Measurements from ENCODE around the gene UBA1. TPM values are rescaled to one million over a fixed set of nuclear protein-coding genes. Genes with fewer than 3 reads are reported as not detected.

Gene UBA1
- total RNA-seq, 1 donor from 2014 or later = 100 TPM

DNA sequence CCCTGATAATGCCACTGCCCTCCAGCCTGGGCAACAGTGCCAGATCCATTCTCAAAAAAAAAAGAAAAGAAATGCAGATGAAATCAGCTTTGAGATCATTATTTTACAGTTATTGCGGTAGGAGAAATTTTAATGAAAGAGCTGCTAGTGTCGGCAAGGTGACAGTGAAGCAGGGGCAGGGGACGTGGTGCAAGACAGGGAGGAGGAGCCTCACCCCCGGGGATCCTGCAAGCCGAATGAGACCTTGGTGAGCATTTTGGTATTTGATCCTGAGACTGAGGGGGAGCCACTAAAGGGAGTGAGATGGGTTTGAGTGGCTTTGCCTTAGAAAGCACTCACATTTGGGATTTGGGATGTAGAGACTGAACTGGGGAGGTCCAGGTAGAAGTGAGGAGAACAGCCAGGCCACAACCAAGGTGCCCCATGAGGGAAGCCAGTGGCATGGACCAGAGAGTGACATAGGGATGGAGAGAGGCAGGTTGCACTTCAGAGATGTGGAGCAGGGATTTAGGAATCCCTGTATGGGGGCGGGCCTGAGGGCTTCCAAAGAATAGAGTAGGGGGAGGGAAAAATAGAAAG lies 25.0 kb upstream of the UBA1 start:
- ATAC-seq (no peak), DNase-seq (no peak)
- intact Hi-C loops (cut with micrococcal nuclease) = no loop called here

DNA sequence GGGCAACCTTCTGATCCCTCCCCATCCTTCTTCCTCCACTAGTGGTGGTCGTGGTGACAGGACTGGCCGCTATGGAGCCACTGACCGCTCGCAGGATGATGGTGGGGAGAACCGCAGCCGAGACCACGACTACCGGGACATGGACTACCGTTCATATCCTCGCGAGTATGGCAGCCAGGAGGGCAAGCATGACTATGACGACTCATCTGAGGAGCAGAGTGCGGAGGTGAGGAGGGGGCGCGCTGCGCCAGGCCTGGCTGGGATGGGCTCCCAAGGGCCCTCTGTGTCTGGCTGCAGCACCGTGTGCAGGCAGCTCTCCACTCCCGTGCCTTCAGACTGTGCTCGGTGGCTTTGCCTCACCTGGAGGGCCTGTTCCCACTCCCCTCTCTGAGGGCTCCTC lies 24.4 kb upstream of the UBA1 start:
- intact Hi-C loops (cut with micrococcal nuclease) = no loop called here
- no peak for ATAC-seq
- no peak for DNase-seq

GRCh38 chrX:47169726-47170515 lies 23.7 kb upstream of the UBA1 start:
- DNase-seq (peak; percentile 74), ATAC-seq (peak; percentile 94)
- intact Hi-C loops (cut with micrococcal nuclease) = no loop called here

GRCh38 chrX:47170861-47171692 lies 22.6 kb upstream of the UBA1 start:
- DNase-seq (no peak), ATAC-seq (no peak)
- intact Hi-C loops (cut with micrococcal nuclease) = no loop called here

GRCh38 chrX:47171996-47172395 lies 21.6 kb upstream of the UBA1 start:
- no peak for ATAC-seq
- intact Hi-C loops (cut with micrococcal nuclease) = no loop called here
- no peak for DNase-seq

DNA sequence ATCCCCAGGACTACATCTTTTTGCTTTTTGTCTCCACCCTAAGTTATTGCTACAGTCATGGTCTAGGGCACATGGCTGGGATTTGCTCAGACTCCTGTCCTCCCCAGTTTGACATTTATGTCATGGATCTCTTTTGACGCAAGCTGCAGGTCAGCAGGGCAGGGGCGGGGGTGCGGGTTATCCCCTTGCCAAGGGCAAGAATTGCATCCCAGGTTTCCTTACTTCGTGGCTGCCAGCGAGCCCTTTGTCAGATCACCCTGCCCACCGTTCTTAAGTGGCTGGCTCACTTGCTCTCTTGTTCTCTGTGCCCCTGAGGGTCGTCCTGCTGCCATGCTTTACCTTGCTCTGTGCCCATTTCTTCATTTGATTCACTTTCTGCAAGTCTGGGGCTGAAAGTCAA lies 21.1 kb upstream of the UBA1 start:
- intact Hi-C loops (cut with micrococcal nuclease) = no loop called here
- DNase-seq (no peak), ATAC-seq (no peak)

DNA sequence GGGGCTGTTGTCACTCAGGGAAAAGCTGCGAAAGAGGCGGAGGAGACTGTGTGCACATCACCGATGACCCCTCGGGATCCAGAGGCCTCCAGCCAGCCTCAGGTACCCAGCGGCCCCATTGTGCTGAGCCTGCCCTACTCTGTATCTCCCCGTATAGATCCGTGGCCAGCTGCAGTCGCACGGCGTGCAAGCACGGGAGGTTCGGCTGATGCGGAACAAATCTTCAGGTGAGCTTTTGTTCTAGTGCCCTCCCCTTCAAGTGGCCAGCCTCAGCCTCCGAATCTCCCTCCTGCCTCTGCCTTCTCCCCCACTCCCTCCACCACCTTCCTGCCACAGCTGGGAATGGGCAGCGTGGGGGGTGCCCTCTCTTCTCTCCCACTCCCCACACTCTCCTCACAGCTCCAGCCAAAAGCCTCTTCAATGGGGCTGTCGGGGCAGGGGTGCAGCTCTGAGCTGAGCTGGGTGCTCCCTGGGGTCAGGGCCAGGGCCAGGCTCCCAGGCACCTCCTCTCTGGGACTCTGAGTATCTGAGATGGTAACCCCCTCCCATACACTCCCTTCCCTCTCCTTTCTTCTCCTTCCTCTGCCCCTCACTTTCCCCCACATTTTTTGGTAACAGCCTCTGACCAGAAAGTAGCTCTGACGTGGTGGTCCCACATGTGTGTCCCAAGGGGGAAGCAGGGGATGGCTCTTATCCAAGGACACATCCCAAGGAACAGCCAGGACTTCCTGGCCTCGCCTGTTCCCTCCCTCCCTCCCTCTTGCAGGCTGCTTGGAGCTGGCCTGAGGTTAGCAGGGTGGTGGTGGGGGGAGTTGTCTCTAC lies 20.4 kb upstream of the UBA1 start:
- DNase-seq (no peak), ATAC-seq (no peak)
- intact Hi-C loops (cut with micrococcal nuclease) = no loop called here

- DNase-seq (no peak), ATAC-seq (no peak)
- intact Hi-C loops (cut with micrococcal nuclease) = no loop called here
Observed at GRCh38 chrX:47174376-47174775, 19.3 kb upstream of the UBA1 start.

- DNase-seq = no peak
- no peak for ATAC-seq
- intact Hi-C loops (cut with micrococcal nuclease) = no loop called here
Observed at GRCh38 chrX:47174846-47175587, 18.6 kb upstream of the UBA1 start.

DNA sequence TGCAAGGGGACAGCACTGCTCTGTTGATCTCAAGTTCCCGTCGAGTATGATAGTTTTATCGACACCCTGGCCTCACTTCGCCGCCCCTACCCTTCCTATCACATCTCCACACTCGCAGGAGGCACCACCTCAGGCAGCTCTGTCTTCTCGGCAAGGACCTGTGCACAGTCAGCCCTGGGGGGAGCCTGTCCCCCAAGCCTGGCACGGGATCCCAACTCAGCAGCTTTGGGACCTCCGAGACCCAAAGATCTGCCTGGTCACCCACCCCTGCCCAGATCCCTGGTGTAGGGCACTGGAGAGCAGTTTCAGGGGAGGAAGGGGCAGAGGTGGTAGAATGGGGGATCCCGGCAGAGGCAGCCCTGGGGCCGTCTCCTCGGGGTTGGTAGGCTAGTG lies 18.0 kb upstream of the UBA1 start:
- ATAC-seq (no peak), DNase-seq (no peak)
- intact Hi-C loops (cut with micrococcal nuclease) = no loop called here

- no peak for DNase-seq
- intact Hi-C loops (cut with micrococcal nuclease) = no loop called here
Observed at GRCh38 chrX:47176101-47176740, 17.4 kb upstream of the UBA1 start.

DNA sequence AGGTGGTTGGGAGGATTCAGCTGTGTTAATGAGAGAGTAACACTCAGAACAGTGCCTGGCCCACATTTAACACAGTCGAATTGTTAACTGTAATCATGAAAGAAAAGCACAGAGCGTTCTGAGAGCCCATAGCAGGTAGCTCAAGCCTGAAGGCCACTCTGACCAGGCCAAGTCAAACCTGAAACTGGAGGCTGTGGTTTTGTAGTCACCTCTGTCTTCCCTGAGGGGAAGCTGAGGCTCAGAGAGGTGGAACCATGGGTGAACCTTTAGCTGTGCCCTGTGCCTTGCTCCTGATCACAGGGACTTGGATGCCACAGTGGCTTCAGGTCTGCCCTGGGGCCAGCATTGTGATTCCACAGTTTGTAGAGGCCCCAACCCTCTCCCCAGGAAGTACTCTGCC lies 16.6 kb upstream of the UBA1 start:
- DNase-seq = no peak
- no peak for ATAC-seq
- intact Hi-C loops (cut with micrococcal nuclease) = no loop called here

More at GRCh38 chrX:47176101-47176740, 17.4 kb upstream of the UBA1 start:
- no peak for ATAC-seq

GRCh38 chrX:47178337-47178736 lies 15.3 kb upstream of the UBA1 start:
- intact Hi-C loops (cut with micrococcal nuclease) = no loop called here
- no peak for DNase-seq
- no peak for ATAC-seq

DNA sequence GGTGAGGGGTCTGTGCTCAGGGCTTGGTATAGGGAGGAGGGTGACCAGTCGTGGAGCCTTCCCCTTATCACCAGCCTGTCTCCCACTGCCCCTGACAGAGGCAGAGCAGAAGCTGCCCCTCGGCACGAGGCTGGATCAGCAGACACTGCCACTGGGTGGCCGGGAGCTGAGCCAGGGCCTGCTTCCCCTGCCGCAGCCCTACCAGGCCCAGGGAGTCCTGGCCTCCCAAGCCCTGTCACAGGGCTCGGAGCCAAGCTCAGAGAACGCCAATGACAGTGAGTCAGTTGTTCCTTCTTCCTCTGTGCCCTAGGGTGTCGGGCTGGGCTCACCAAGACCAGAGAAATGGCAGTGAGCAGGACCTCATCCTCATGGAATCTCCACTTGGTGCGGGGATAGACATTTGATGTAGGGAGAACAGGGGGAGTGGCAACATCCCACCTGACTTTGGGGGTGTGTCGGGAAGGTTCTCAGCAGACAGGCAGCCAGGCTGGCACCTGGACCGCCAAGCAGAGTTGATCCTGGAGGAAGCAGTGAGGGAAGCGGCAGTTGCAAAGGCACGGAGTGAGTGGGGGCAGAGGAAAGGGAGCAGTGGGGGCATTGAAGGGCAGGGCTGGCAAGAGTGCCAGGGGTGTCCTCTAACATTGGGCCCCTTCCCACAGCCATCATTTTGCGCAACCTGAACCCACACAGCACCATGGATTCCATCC lies 14.3 kb upstream of the UBA1 start:
- peak; percentile 75 for DNase-seq
- ATAC-seq = peak; percentile 93
- intact Hi-C loops (cut with micrococcal nuclease) = no loop called here

DNA sequence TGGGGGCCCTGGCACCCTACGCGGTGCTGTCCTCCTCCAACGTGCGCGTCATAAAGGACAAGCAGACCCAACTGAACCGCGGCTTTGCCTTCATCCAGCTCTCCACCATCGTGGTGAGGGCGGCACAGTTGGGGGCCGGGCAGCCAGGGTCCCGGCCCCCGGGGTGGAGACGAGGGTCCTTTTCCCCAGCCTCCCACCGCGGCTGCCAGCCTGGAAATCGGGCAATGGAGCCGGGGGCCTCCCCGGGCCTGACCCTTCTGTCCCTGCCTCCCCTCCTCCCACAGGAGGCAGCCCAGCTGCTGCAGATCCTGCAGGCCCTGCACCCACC lies 13.7 kb upstream of the UBA1 start:
- DNase-seq = no peak
- intact Hi-C loops (cut with micrococcal nuclease) = no loop called here
- no peak for ATAC-seq

DNA sequence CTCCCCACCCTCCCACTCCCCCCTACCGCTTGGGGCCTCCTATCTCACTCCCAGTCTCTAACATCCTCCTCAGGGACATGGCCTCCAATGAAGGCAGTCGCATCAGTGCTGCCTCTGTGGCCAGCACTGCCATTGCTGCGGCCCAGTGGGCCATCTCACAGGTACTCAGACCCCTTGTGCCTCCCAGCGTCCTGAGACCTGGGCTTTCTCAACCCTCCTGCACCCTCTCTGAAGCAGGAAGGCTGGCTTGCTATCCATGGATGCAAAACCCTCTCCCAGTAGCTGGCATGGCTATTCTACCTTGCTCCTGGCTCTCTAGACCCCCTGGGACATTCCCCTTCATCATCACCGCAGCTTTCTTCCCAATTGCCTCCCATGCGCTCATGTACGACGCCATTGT lies 13.3 kb upstream of the UBA1 start:
- DNase-seq (no peak), ATAC-seq (no peak)
- intact Hi-C loops (cut with micrococcal nuclease) = no loop called here

DNA sequence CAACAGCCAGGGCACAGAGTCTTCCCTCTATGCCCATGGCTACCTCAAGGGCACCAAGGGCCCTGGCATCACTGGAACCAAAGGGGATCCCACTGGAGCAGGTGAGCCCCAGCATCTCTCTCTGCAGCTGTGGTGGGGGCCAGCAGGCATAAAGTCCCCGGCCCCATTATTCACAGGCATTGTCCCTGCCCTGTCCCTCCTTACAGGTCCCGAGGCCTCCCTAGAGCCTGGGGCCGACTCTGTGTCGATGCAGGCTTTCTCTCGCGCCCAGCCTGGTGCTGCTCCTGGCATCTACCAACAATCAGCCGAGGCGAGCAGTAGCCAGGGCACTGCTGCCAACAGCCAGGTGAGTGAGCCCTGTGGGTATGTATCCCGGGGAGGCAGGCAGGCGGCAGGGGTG lies 12.3 kb upstream of the UBA1 start:
- no peak for ATAC-seq
- intact Hi-C loops (cut with micrococcal nuclease) = no loop called here
- DNase-seq = no peak

DNA sequence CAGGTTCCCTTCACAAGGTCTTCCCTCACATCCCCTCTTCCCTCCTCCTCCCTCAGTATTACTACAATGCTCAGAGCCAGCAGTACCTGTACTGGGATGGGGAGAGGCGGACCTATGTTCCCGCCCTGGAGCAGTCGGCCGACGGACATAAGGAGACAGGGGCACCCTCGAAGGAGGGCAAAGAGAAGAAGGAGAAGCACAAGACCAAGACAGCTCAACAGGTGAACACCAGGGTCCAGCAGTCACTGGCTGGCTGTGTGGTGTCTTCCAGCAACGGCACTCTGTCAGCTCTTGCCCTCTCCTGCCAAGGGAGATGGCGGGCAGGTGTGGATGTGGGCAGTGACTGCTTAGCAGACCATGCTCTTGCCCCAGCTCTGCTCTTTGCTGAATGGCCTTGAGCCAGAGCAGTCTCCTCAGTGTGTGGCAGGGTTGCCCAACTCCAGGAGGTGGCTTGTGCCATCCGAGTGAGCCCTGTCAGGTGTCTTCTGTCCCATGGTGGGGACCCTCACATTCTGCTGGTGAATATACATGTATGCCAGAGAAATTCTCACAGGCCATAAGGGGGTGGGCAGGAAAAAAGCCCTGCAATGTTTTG lies 11.4 kb upstream of the UBA1 start:
- no peak for ATAC-seq
- intact Hi-C loops (cut with micrococcal nuclease) = no loop called here
- no peak for DNase-seq

All from left ventricle myocardium superior (tissue), 1 donor.